NT2/D1 (cell line): ENCODE measurements around the gene THSD7A.
"Not testable (repeated sequence)": the region's sequence is repeated elsewhere in the genome, so short reads cannot be mapped to it uniquely, and the experiment has no call there.

Experiments used
- DNase-seq: peaks from one replicate; pipeline ENCODE4 v3.0.0-alpha.2; 2011; ENCODE audit warnings: low read depth, low spot score
- H3K27me3 ChIP-seq: 2 replicates; pipeline ENCODE4 v1.6.0; 2011; ENCODE audit warnings: mild to moderate bottlenecking; ENCODE audit not compliant: insufficient read length, insufficient read depth
- H3K36me3 ChIP-seq: 2 replicates; pipeline ENCODE4 v1.6.1; 2011; ENCODE audit warnings: mild to moderate bottlenecking, low read length, mixed read lengths; ENCODE audit not compliant: insufficient read depth, insufficient read length
- H3K4me1 ChIP-seq: 2 replicates; pipeline ENCODE4 v1.5.1; 2011; ENCODE audit not compliant: insufficient read depth, insufficient read length
- H3K4me3 ChIP-seq: 2 replicates; pipeline ENCODE4 v1.5.1; 2011; ENCODE audit warnings: low read depth; ENCODE audit not compliant: insufficient read length
- H3K9ac ChIP-seq: 2 replicates; pipeline ENCODE4 v1.6.0; 2011; ENCODE audit warnings: low read depth; ENCODE audit not compliant: insufficient read length
- H3K9me3 ChIP-seq: 2 replicates; pipeline ENCODE4 v1.5.1; 2011; ENCODE audit warnings: mild to moderate bottlenecking, low read length; ENCODE audit not compliant: insufficient read depth
- SUZ12 ChIP-seq: IDR thresholded peaks from 2 replicates; pipeline ENCODE4 v1.6.1; 2011; ENCODE audit not compliant: insufficient read length, insufficient read depth; ENCODE audit errors: extremely low read depth
- YY1 ChIP-seq: IDR thresholded peaks from 2 replicates; pipeline ENCODE4 v1.6.1; 2011; ENCODE audit not compliant: insufficient read length, insufficient read depth
- ZNF274 ChIP-seq: IDR thresholded peaks from 2 replicates; pipeline ENCODE4 v1.6.1; 2011; ENCODE audit warnings: mild to moderate bottlenecking, low read depth, low read length

THSD7A gene

GRCh38 chr7:11540271-11540761, 291.7 kb downstream of the THSD7A start:
- TF ChIP-seq SUZ12 = no peak
- no peak for TF ChIP-seq ZNF274
- no peak for TF ChIP-seq YY1
- Histone ChIP-seq H3K9ac (no peak overlapping the region), H3K9me3 (no peaks in the 10 kb centered on the region), H3K36me3 (no peaks in the 10 kb centered on the region), H3K4me3 (no peak overlapping the region), H3K27me3 (no peaks in the 10 kb centered on the region), H3K4me1 (no peaks in the 10 kb centered on the region)
- no peak for DNase-seq

GRCh38 chr7:11539853-11540252, 292.1 kb downstream of the THSD7A start:
- DNase-seq = no peak
- no peaks in the 10 kb centered on the region for H3K36me3 ChIP-seq
- no peak overlapping the region for H3K9ac ChIP-seq
- TF ChIP-seq YY1 = no peak
- no peaks in the 10 kb centered on the region for H3K9me3 ChIP-seq
- no peak overlapping the region for H3K4me3 ChIP-seq
- no peaks in the 10 kb centered on the region for H3K4me1 ChIP-seq
- no peaks in the 10 kb centered on the region for H3K27me3 ChIP-seq

GRCh38 chr7:11538751-11539299, 293.2 kb downstream of the THSD7A start:
- Histone ChIP-seq H3K9ac (no peak overlapping the region), H3K27me3 (no peaks in the 10 kb centered on the region), H3K4me3 (no peak overlapping the region), H3K4me1 (no peaks in the 10 kb centered on the region), H3K36me3 (no peaks in the 10 kb centered on the region), H3K9me3 (no peaks in the 10 kb centered on the region)
- no peak for DNase-seq
- no peak for TF ChIP-seq SUZ12
- TF ChIP-seq ZNF274 = no peak
- TF ChIP-seq YY1 = no peak

- H3K4me1 ChIP-seq = no peaks in the 10 kb centered on the region
- no peaks in the 10 kb centered on the region for H3K36me3 ChIP-seq
- no peak overlapping the region for H3K9ac ChIP-seq
- no peaks in the 10 kb centered on the region for H3K27me3 ChIP-seq
- TF ChIP-seq ZNF274 (no peak), YY1 (no peak), SUZ12 (no peak)
- H3K9me3 ChIP-seq = no peaks in the 10 kb centered on the region
- no peak overlapping the region for H3K4me3 ChIP-seq
- no peak for DNase-seq
Observed at GRCh38 chr7:11533229-11533820, 298.7 kb downstream of the THSD7A start.

GRCh38 chr7:11529382-11529781, 302.6 kb downstream of the THSD7A start:
- Histone ChIP-seq H3K27me3 (no peaks in the 10 kb centered on the region), H3K9me3 (no peaks in the 10 kb centered on the region), H3K36me3 (no peaks in the 10 kb centered on the region), H3K4me1 (no peaks in the 10 kb centered on the region), H3K4me3 (no peak overlapping the region), H3K9ac (no peak overlapping the region)
- TF ChIP-seq YY1 (no peak), ZNF274 (no peak), SUZ12 (no peak)
- no peak for DNase-seq

- Histone ChIP-seq H3K9ac (no peak overlapping the region), H3K9me3 (no peaks in the 10 kb centered on the region), H3K36me3 (no peaks in the 10 kb centered on the region), H3K4me3 (no peak overlapping the region), H3K4me1 (no peaks in the 10 kb centered on the region), H3K27me3 (no peaks in the 10 kb centered on the region)
- TF ChIP-seq SUZ12 (no peak), ZNF274 (no peak), YY1 (no peak)
- DNase-seq = no peak
Observed at GRCh38 chr7:11527707-11528106, 304.3 kb downstream of the THSD7A start.

GRCh38 chr7:11524476-11525397, 307.3 kb downstream of the THSD7A start:
- H3K4me3 ChIP-seq = no peak overlapping the region
- no peak for DNase-seq
- TF ChIP-seq YY1 (no peak), SUZ12 (no peak)
- no peaks in the 10 kb centered on the region for H3K36me3 ChIP-seq
- H3K9ac ChIP-seq = no peak overlapping the region
- no peaks in the 10 kb centered on the region for H3K27me3 ChIP-seq
- H3K9me3 ChIP-seq = no peaks in the 10 kb centered on the region
- H3K4me1 ChIP-seq = no peaks in the 10 kb centered on the region

- H3K9ac ChIP-seq, H3K9me3 ChIP-seq, DNase-seq, H3K4me1 ChIP-seq, H3K27me3 ChIP-seq, H3K36me3 ChIP-seq, H3K4me3 ChIP-seq: not testable (repeated sequence)
Observed at GRCh38 chr7:11521964-11522499, 310.0 kb downstream of the THSD7A start.
